ENCODE measurements around the gene LRCOL1. TPM values are rescaled to one million over a fixed set of nuclear protein-coding genes. Genes with fewer than 3 reads are reported as not detected.

LRCOL1 gene
- total and polyA plus RNA-seq, 2 of the 8 experiments (the other 6 are each of a cell fraction or from before 2014, with no cell fraction given): not detected

- TF ChIP-seq CHD7 (IDR thresholded peaks at IDR 0.05; ENCODE audit: insufficient replicate concordance, low read length): no peak
- no peak for TF ChIP-seq JUN (IDR thresholded peaks at IDR 0.05; ENCODE audit: low read depth, low read length)
- TF ChIP-seq RXRA (IDR thresholded peaks at IDR 0.05; ENCODE audit: insufficient read depth, low read depth, low read length): no peak
- TF ChIP-seq TBP (IDR thresholded peaks at IDR 0.05; ENCODE audit: low read depth, low read length): no peak
- no peak for TF ChIP-seq TAF1 (IDR thresholded peaks at IDR 0.05; ENCODE audit: low read depth, low read length)
- no peak for TF ChIP-seq SIX5 (IDR thresholded peaks at IDR 0.05; ENCODE audit: low read depth, low read length)
- no peak for TF ChIP-seq NANOG (IDR thresholded peaks at IDR 0.05; ENCODE audit: insufficient read depth, low read depth, low read length, poor library complexity, severe bottlenecking)
- no peak for TF ChIP-seq SIRT6 (IDR thresholded peaks at IDR 0.05; ENCODE audit: low read length)
- TF ChIP-seq SIN3A (conservative IDR thresholded peaks at IDR 0.05 in 1 of 2, IDR thresholded peaks at IDR 0.05 in 1 of 2; ENCODE audit: low read depth in 1 of 2, low read length in 2 of 2): no peak
- TF ChIP-seq, protein P1, sequence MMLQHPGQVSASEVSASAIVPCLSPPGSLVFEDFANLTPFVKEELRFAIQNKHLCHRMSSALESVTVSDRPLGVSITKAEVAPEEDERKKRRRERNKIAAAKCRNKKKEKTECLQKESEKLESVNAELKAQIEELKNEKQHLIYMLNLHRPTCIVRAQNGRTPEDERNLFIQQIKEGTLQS (IDR thresholded peaks at IDR 0.05; ENCODE audit: insufficient read depth, low read depth, low read length): no peak
- TF ChIP-seq YY1 (IDR thresholded peaks at IDR 0.05; ENCODE audit: low read depth, low read length): no peak
- TF ChIP-seq CHD1 (IDR thresholded peaks at IDR 0.05; ENCODE audit: low read depth, low read length): no peak
Measured at GRCh38 chr12:132555686-132556085, 54.7 kb downstream of the LRCOL1 start (continued).

Data from H1 (cell line).